Body of pancreas (tissue), 4 donors: ENCODE data around the gene EIF4E1B. TPM values are rescaled to one million over a fixed set of nuclear protein-coding genes. Genes with fewer than 3 reads are reported as not detected.

Experiments
- ATAC-seq: fragments of 150-250 bp; one replicate; pipeline ENCODE4 v1.9.1; 2016
- DNase-seq, 4 donors: peaks; one replicate each; pipeline ENCODE4 v3.0.0-alpha.2; 2019
- H3K27ac ChIP-seq, 4 donors: fragments of 200-600 bp; sonication (generic); 1 replicate in 3 of 4; 2 replicates in 1 of 4; pipeline versions ENCODE4 v1.5.1 to v1.6.1; 2016 to 2019; ENCODE audit warnings: mild to moderate bottlenecking in 1 of 4, mixed read lengths in 1 of 4, moderate library complexity in 1 of 4
- H3K27me3 ChIP-seq, 2 donors: fragments of 200-600 bp; sonication (generic); one replicate each; pipeline ENCODE4 v1.6.0; 2016; ENCODE audit warnings: mild to moderate bottlenecking in 1 of 2
- H3K36me3 ChIP-seq, 2 donors: fragments of 200-600 bp; sonication (generic); replicated peaks in 1 of 2; 2 replicates each; pipeline ENCODE4 v1.5.1; 2016; ENCODE audit warnings: low read depth in 2 of 2; ENCODE audit not compliant: insufficient read depth in 1 of 2
- H3K4me1 ChIP-seq: fragments of 200-600 bp; sonication (generic); one replicate; pipeline ENCODE4 v1.6.0; 2016
- H3K4me3 ChIP-seq, 2 donors: fragments of 200-600 bp; sonication (generic); 1 replicate in 1 of 2; 2 replicates in 1 of 2; pipeline ENCODE4 v1.5.1; 2016 to 2019
- H3K9me3 ChIP-seq, 3 donors: fragments of 200-600 bp; sonication (generic); 1 replicate in 2 of 3; 2 replicates in 1 of 3; pipeline ENCODE4 v1.5.1; 2016
- CTCF ChIP-seq, 7 experiments: fragments of 450-650 bp in 4 of 7; fragments of 200-600 bp in 3 of 7; sonication (generic) in 3 of 7; IDR thresholded peaks; one replicate each; pipeline ENCODE4 v1.5.1; 2016 to 2019; ENCODE audit warnings: antibody characterized with exemption in 7 of 7
- POLR2A ChIP-seq, 3 donors: fragments of 450-650 bp; IDR thresholded peaks; one replicate each; pipeline ENCODE4 v1.6.1; 2016; ENCODE audit warnings: antibody characterized with exemption in 3 of 3, mild to moderate bottlenecking in 2 of 3
- WGBS, 2 donors: methylation state at CpG; one replicate each; pipeline ENCODE4 v1.1.5; 2017; 5-methylcytosine and 5-hydroxymethylcytosine counted together
- intact Hi-C: fragments of 100-400 bp; cut with DNase I; formaldehyde crosslinking; loops from one replicate; pipeline ENCODE4 v1.15.1; 2023
- microRNA-seq, 2 donors: library from miRNA; unstranded; fragments of <30 nt; microRNA quantifications; one replicate each; pipeline ENCODE4, GENCODE V29; 2016; ENCODE audit warnings: borderline number of aligned reads in 2 of 2, borderline replicate concordance in 2 of 2
- small RNA-seq: library from RNA; depleted of rRNA; stranded (forward); fragments of <200 nt; gene quantifications from one replicate; pipeline ENCODE3, GENCODE V24; 2016
- total RNA-seq, 2 donors: library from RNA; depleted of rRNA; stranded (reverse); fragments of >200 nt; gene quantifications; one replicate each; pipeline ENCODE4 v1.1.0, GENCODE V29; 2016

The EIF4E1B gene
- total RNA-seq, 2 donors from 2014 or later: 0.26 to 11.5 TPM

GRCh38 chr5:176694146-176694545, 63.7 kb downstream of the EIF4E1B start:
- intact Hi-C loops: no loop called here
- ATAC-seq: no peak
- Histone ChIP-seq H3K4me3 (no peak overlapping the region), H3K9me3 (no peaks in the 10 kb centered on the region), H3K36me3 (no peaks in the 10 kb centered on the region), H3K27ac (no peak overlapping the region), H3K27me3 (no peaks in the 10 kb centered on the region), H3K4me1 (peaks cover 9% of the 10 kb centered on the region)
- WGBS, 2 donors: 75% methylated on average over 10 of the region's 10 CpGs
- TF ChIP-seq CTCF (IDR thresholded peaks at IDR 0.05) (no peak), POLR2A (IDR thresholded peaks at IDR 0.05) (no peak)
- no peak for DNase-seq

GRCh38 chr5:176694631-176695030, 64.2 kb downstream of the EIF4E1B start:
- TF ChIP-seq CTCF (IDR thresholded peaks at IDR 0.05) (no peak), POLR2A (IDR thresholded peaks at IDR 0.05) (no peak)
- DNase-seq (no peak), ATAC-seq (no peak)
- no peaks in the 10 kb centered on the region for H3K27me3 ChIP-seq
- no peak overlapping the region for H3K4me3 ChIP-seq
- intact Hi-C loops: no loop called here
- no peak overlapping the region for H3K27ac ChIP-seq
- peaks cover 9% of the 10 kb centered on the region for H3K4me1 ChIP-seq
- 65 to 71% methylated on average over 9 of the region's 9 CpGs for WGBS, 2 donors
- no peaks in the 10 kb centered on the region for H3K36me3 ChIP-seq
- no peaks in the 10 kb centered on the region for H3K9me3 ChIP-seq

- no peaks in the 10 kb centered on the region for H3K27me3 ChIP-seq
- no peak for ATAC-seq
- no peak overlapping the region for H3K4me3 ChIP-seq
- H3K27ac ChIP-seq: no peak overlapping the region
- 53 to 60% methylated on average over 7 to 8 of the region's 8 CpGs for WGBS, 2 donors
- no peaks in the 10 kb centered on the region for H3K36me3 ChIP-seq
- no peak for DNase-seq
- intact Hi-C loops: no loop called here
- H3K4me1 ChIP-seq: peaks cover 9% of the 10 kb centered on the region
- no peaks in the 10 kb centered on the region for H3K9me3 ChIP-seq
- TF ChIP-seq CTCF (IDR thresholded peaks at IDR 0.05) (no peak), POLR2A (IDR thresholded peaks at IDR 0.05) (no peak)
Measured at GRCh38 chr5:176695073-176695472, 64.6 kb downstream of the EIF4E1B start.

Small RNAs within 50 kb of the gene (microRNA-seq; reads per million reads assigned to microRNA genes)
- 0 reads per million in 2 donors for gene MIR4281

Small RNAs within 50 kb of the gene (small RNA-seq; reads per million reads assigned to genes)
- not detected for gene MIR4281

Other genes with a start within 250 kb of the EIF4E1B start
- gene NOP16, start 242.1 kb upstream of the EIF4E1B start, total RNA-seq: 10 to 100 TPM; 19.2 to 32.0 TPM
- gene HIGD2A, start 241.9 kb upstream of the EIF4E1B start, total RNA-seq: 10 to 100 TPM; 20.1 to 44.1 TPM
- 10 to 100 TPM; 39.6 to 57.3 TPM for gene CLTB, start 214.1 kb upstream of the EIF4E1B start, total RNA-seq
- gene FAF2, start 182.3 kb upstream of the EIF4E1B start, total RNA-seq: 10 to 100 TPM; 15.8 to 44.2 TPM
- 10 to 100 TPM; 10.9 to 38.6 TPM for gene RNF44, start 93.3 kb upstream of the EIF4E1B start, total RNA-seq
- gene CDHR2, start 81.3 kb upstream of the EIF4E1B start, total RNA-seq: 1 to 10 TPM in 1 of 2 donors, not detected in 1; 1.3 TPM
- gene GPRIN1, start 20.5 kb upstream of the EIF4E1B start, total RNA-seq: 1 to 10 TPM in 1 of 2 donors, under 1 TPM in 1; 0.26 to 1.3 TPM
- not detected for gene SNCB, start 141 bp upstream of the EIF4E1B start, total RNA-seq
- 10 to 100 TPM; 24.1 to 37.6 TPM for gene TSPAN17, start 16.8 kb downstream of the EIF4E1B start, total RNA-seq
- gene UNC5A, start 179.9 kb downstream of the EIF4E1B start, total RNA-seq: under 1 TPM; 0.52 to 0.66 TPM